GM12878 (cell line): ENCODE data around the gene MAP4K4. TPM values are rescaled to one million over a fixed set of nuclear protein-coding genes. Genes with fewer than 3 reads are reported as not detected.

Source experiments
- ATAC-seq: fragments of 200-7000 bp; cut with Tn5 transposase; 3 replicates; pipeline ENCODE4 v1.9.1; 2020; ENCODE audit warnings: mild to moderate bottlenecking, moderate library complexity
- BruUV-seq: library from RNA; stranded (reverse); fragments of 400-500 nt; replicated peaks from 2 replicates; lab custom pipeline; 2021; lab: Mats Ljungman, UMichigan
- CTCF ChIA-PET: fragments of 300-600 bp; sonication (Branson Sonifier 250); formaldehyde crosslinking; extraction: SDS; loops from one replicate; lab custom pipeline; 2021; ENCODE audit warnings: inconsistent platforms; lab: Yijun Ruan, JAX
- POLR2A ChIA-PET: fragments of 350-600 bp; formaldehyde crosslinking; extraction: SDS; loops from one replicate; lab custom pipeline; 2021; ENCODE audit warnings: inconsistent platforms; lab: Charles Lee
- RAD21 ChIA-PET: fragments of 300-600 bp; sonication (Branson Sonifier 250); formaldehyde crosslinking; loops from one replicate; lab custom pipeline; 2023; ENCODE audit warnings: antibody characterized with exemption; ENCODE audit not compliant: unreplicated experiment; lab: Charles Lee
- SMC1A ChIA-PET: fragments of 300-600 bp; sonication (Branson Sonifier 250); formaldehyde crosslinking; loops from one replicate; lab custom pipeline; 2023; ENCODE audit not compliant: unreplicated experiment, uncharacterized antibody; lab: Charles Lee
- DNase-seq: peaks from one replicate; pipeline ENCODE4 v3.0.0-alpha.2; 2011; ENCODE audit warnings: low read depth, low spot score
- FAIRE-seq: peaks from 3 replicates; lab custom pipeline; 2011; peaks lifted over from hg19 to GRCh38; lab: Jason Lieb, UNC
- H2AFZ ChIP-seq: 2 replicates; pipeline ENCODE4 v1.6.0; 2011; ENCODE audit warnings: low read depth, low read length, control low read depth; ENCODE audit not compliant: control insufficient read depth
- H3K27ac ChIP-seq: 2 replicates; pipeline ENCODE4 v1.5.1; 2011; ENCODE audit warnings: control low read depth; ENCODE audit not compliant: control insufficient read depth, insufficient read depth
- H3K27me3 ChIP-seq, 2 experiments: replicated peaks in 1 of 2; 2 replicates each; pipeline versions ENCODE4 v1.6.0 to v1.6.1; 2011; ENCODE audit warnings: low read length in 1 of 2; ENCODE audit not compliant: control insufficient read depth in 2 of 2, insufficient read depth in 2 of 2
- H3K36me3 ChIP-seq, 2 experiments: 2 replicates each; pipeline ENCODE4 v1.5.1; 2011; ENCODE audit warnings: low read length in 1 of 2; ENCODE audit not compliant: control insufficient read depth in 2 of 2, insufficient read depth in 2 of 2
- H3K4me1 ChIP-seq: 2 replicates; pipeline ENCODE4 v1.6.1; 2011; ENCODE audit warnings: mild to moderate bottlenecking, low read length, moderate library complexity, mixed read lengths; ENCODE audit not compliant: control insufficient read depth, insufficient read depth
- H3K4me2 ChIP-seq: 2 replicates; pipeline ENCODE4 v1.6.0; 2011; ENCODE audit warnings: control low read depth; ENCODE audit not compliant: control insufficient read depth, insufficient read depth
- H3K4me3 ChIP-seq: fragments of 200-600 bp; sonication (generic); 2 replicates; pipeline ENCODE4 v1.5.1; 2016
- H3K79me2 ChIP-seq: 2 replicates; pipeline ENCODE4 v1.6.0; 2011; ENCODE audit warnings: low read length; ENCODE audit not compliant: control insufficient read depth, insufficient read depth
- H3K9ac ChIP-seq: 2 replicates; pipeline ENCODE4 v1.8.0; 2011; ENCODE audit warnings: low read length, control low read depth, mixed read lengths; ENCODE audit not compliant: control insufficient read depth, insufficient read depth
- H3K9me3 ChIP-seq: replicated peaks from 3 replicates; pipeline ENCODE4 v1.5.1; 2011; ENCODE audit warnings: mild to moderate bottlenecking, low read length; ENCODE audit not compliant: control insufficient read depth, insufficient read depth
- H4K20me1 ChIP-seq: 2 replicates; pipeline ENCODE4 v1.6.0; 2011; ENCODE audit not compliant: control insufficient read depth, insufficient read depth
- CREB1 ChIP-seq: IDR thresholded peaks from 2 replicates; pipeline ENCODE4 v1.6.1; 2012; ENCODE audit warnings: low read depth, mild to moderate bottlenecking, inconsistent platforms
- E2F4 ChIP-seq: IDR thresholded peaks from 2 replicates; pipeline ENCODE4 v1.6.1; 2012; ENCODE audit warnings: low read depth, low read length, improper control_type of control experiment
- EZH2 ChIP-seq: IDR thresholded peaks from 2 replicates; pipeline ENCODE4 v1.6.1; 2012; ENCODE audit warnings: low read depth, mild to moderate bottlenecking, control low read depth, inconsistent platforms, low read length, borderline replicate concordance; ENCODE audit not compliant: control insufficient read depth
- HCFC1 ChIP-seq: fragments of 150-350 bp; IDR thresholded peaks from 2 replicates; pipeline ENCODE4 v1.6.1; 2014; ENCODE audit warnings: low read length
- JUNB ChIP-seq: IDR thresholded peaks from 2 replicates; pipeline ENCODE4 v1.6.1; 2016; ENCODE audit warnings: antibody characterized with exemption, mild to moderate bottlenecking
- NFXL1 ChIP-seq: fragments of 450-650 bp; IDR thresholded peaks from 2 replicates; pipeline ENCODE4 v1.6.1; 2017; ENCODE audit warnings: antibody characterized with exemption, mild to moderate bottlenecking, borderline replicate concordance
- PAX8 ChIP-seq: fragments of 450-650 bp; IDR thresholded peaks from 2 replicates; pipeline ENCODE4 v1.6.1; 2017; ENCODE audit warnings: mild to moderate bottlenecking, moderate library complexity
- POLR2AphosphoS2 ChIP-seq: IDR thresholded peaks from 2 replicates; pipeline ENCODE4 v1.6.1; 2011; ENCODE audit warnings: low read depth, mild to moderate bottlenecking, low read length, improper control_type of control experiment, moderate library complexity
- SIX5 ChIP-seq: IDR thresholded peaks from 2 replicates; pipeline ENCODE4 v1.6.1; 2011; ENCODE audit warnings: mild to moderate bottlenecking, low read depth, low read length, moderate library complexity; ENCODE audit not compliant: severe bottlenecking
- SKIL ChIP-seq: fragments of 450-650 bp; IDR thresholded peaks from 2 replicates; pipeline ENCODE4 v1.6.1; 2017; ENCODE audit warnings: mild to moderate bottlenecking, low read depth, inconsistent platforms; ENCODE audit not compliant: poor library complexity, severe bottlenecking
- YBX1 ChIP-seq: fragments of 450-650 bp; IDR thresholded peaks from 2 replicates; pipeline ENCODE4 v1.6.1; 2016; ENCODE audit warnings: antibody characterized with exemption
- WGBS: methylation state at CpG from one replicate; pipeline ENCODE4 v1.1.6; 2016; ENCODE audit warnings: low lambda C conversion rate; ENCODE audit not compliant: insufficient replicate concordance, insufficient coverage; ENCODE audit errors: missing lambda C conversion rate; 5-methylcytosine and 5-hydroxymethylcytosine counted together
- in situ Hi-C: fragments of 300-500 bp; cut with MboI; formaldehyde crosslinking; loops from 9 replicates; pipeline ENCODE4 v1.14.3; 2018; ENCODE audit warnings: mixed read lengths
- intact Hi-C: fragments of 100-400 bp; cut with micrococcal nuclease; formaldehyde crosslinking; loops from one replicate; pipeline ENCODE4 v1.14.2; 2022; ENCODE audit not compliant: unreplicated experiment
- polyA plus RNA-seq, 11 experiments: library from polyadenylated mRNA; depleted of rRNA in 4 of 11; unstranded in 6 of 11; stranded (reverse) in 5 of 11; fragments of >200 nt; fragmentation: Nextera tagmentation in 4 of 11; fragmentation: Illumina TruSeq in 1 of 11; extraction: Ambion mirVana in 4 of 11; extraction: Trizol in 1 of 11; gene quantifications; 1 replicate in 1 of 11; 2 replicates in 10 of 11; pipeline versions ENCODE4 v1.2.1 to v1.2.3, GENCODE V29; 2011 to 2016; ENCODE audit warnings: inconsistent platforms in 2 of 11, missing spikeins in 2 of 11, low read depth in 1 of 11
- total RNA-seq, 4 experiments: library from RNA; depleted of rRNA in 3 of 4; stranded (reverse); fragments of >200 nt in 3 of 4; fragmentation: Illumina TruSeq in 1 of 4; extraction: Trizol in 1 of 4; gene quantifications; 2 replicates each; pipeline versions ENCODE4 v1.2.1 to v1.2.3, GENCODE V29; 2013 to 2021
- TF ChIP-seq, protein P1 (sequence below): fragments of 450-650 bp; IDR thresholded peaks from 2 replicates; pipeline ENCODE4 v1.6.1; 2017; ENCODE audit warnings: mild to moderate bottlenecking, moderate library complexity
- TF ChIP-seq, protein P2 (sequence below): fragments of 450-650 bp; formaldehyde crosslinking; IDR thresholded peaks from 2 replicates; pipeline ENCODE4 v1.4.0; 2022; ENCODE audit warnings: mild to moderate bottlenecking, moderate library complexity

MAP4K4 gene
- total and polyA plus RNA-seq, 10 of the 15 experiments (the other 5 are each of a cell fraction or from before 2014, with no cell fraction given): 1.9 to 50.4 (median 9.7) TPM

- POLR2A ChIA-PET: no interaction called here
- ATAC-seq (no peak), DNase-seq (no peak), FAIRE-seq (no peak)
- H3K27ac ChIP-seq: no peak overlapping the region
- TF ChIP-seq JUNB (no peak), PAX8 (no peak), NFXL1 (no peak), E2F4 (no peak), SKIL (no peak), POLR2AphosphoS2 (no peak), CREB1 (no peak), SIX5 (no peak), EZH2 (no peak), HCFC1 (no peak), YBX1 (no peak)
- TF ChIP-seq, protein P1, sequence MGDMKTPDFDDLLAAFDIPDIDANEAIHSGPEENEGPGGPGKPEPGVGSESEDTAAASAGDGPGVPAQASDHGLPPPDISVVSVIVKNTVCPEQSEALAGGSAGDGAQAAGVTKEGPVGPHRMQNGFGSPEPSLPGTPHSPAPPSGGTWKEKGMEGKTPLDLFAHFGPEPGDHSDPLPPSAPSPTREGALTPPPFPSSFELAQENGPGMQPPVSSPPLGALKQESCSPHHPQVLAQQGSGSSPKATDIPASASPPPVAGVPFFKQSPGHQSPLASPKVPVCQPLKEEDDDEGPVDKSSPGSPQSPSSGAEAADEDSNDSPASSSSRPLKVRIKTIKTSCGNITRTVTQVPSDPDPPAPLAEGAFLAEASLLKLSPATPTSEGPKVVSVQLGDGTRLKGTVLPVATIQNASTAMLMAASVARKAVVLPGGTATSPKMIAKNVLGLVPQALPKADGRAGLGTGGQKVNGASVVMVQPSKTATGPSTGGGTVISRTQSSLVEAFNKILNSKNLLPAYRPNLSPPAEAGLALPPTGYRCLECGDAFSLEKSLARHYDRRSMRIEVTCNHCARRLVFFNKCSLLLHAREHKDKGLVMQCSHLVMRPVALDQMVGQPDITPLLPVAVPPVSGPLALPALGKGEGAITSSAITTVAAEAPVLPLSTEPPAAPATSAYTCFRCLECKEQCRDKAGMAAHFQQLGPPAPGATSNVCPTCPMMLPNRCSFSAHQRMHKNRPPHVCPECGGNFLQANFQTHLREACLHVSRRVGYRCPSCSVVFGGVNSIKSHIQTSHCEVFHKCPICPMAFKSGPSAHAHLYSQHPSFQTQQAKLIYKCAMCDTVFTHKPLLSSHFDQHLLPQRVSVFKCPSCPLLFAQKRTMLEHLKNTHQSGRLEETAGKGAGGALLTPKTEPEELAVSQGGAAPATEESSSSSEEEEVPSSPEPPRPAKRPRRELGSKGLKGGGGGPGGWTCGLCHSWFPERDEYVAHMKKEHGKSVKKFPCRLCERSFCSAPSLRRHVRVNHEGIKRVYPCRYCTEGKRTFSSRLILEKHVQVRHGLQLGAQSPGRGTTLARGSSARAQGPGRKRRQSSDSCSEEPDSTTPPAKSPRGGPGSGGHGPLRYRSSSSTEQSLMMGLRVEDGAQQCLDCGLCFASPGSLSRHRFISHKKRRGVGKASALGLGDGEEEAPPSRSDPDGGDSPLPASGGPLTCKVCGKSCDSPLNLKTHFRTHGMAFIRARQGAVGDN: no peak
- TF ChIP-seq, protein P2, sequence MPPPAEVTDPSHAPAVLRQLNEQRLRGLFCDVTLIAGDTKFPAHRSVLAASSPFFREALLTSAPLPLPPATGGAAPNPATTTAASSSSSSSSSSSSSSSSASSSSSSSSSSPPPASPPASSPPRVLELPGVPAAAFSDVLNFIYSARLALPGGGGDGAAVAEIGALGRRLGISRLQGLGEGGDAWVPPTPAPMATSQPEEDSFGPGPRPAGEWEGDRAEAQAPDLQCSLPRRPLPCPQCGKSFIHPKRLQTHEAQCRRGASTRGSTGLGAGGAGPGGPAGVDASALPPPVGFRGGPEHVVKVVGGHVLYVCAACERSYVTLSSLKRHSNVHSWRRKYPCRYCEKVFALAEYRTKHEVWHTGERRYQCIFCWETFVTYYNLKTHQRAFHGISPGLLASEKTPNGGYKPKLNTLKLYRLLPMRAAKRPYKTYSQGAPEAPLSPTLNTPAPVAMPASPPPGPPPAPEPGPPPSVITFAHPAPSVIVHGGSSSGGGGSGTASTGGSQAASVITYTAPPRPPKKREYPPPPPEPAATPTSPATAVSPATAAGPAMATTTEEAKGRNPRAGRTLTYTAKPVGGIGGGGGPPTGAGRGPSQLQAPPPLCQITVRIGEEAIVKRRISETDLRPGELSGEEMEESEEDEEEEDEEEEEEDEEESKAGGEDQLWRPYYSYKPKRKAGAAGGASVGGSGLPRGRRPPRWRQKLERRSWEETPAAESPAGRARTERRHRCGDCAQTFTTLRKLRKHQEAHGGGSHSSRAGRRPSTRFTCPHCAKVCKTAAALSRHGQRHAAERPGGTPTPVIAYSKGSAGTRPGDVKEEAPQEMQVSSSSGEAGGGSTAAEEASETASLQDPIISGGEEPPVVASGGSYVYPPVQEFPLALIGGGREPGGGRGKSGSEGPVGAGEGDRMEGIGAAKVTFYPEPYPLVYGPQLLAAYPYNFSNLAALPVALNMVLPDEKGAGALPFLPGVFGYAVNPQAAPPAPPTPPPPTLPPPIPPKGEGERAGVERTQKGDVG: no peak
- no peak overlapping the region for H2AFZ ChIP-seq
- H3K9me3 ChIP-seq: no peaks in the 10 kb centered on the region
- CTCF ChIA-PET: no interaction called here
- H4K20me1 ChIP-seq: no peaks in the 10 kb centered on the region
- H3K79me2 ChIP-seq: no peaks in the 10 kb centered on the region
- WGBS: 44% methylated on average over 2 of the region's 2 CpGs
- in situ Hi-C loops: no loop called here
- intact Hi-C loops: no loop called here
- H3K27me3 ChIP-seq: peaks cover 0 to 15% of the 10 kb centered on the region in 2 experiments; a peak in 2 of 4 replicates
- RAD21 ChIA-PET: no interaction called here
- SMC1A ChIA-PET: no interaction called here
- H3K36me3 ChIP-seq: no peaks in the 10 kb centered on the region
- no peak overlapping the region for H3K9ac ChIP-seq
- no peak overlapping the region for H3K4me3 ChIP-seq
- H3K4me1 ChIP-seq: no peaks in the 10 kb centered on the region
- no TSS peak for BruUV-seq
- no peak overlapping the region for H3K4me2 ChIP-seq
Measured at GRCh38 chr2:101690547-101691152, 6.9 kb upstream of the MAP4K4 start.
